Fibroblast of skin of back (primary cell): ENCODE data around the gene LILRB1.
"Not testable (repeated sequence)": the region's sequence is repeated elsewhere in the genome, so short reads cannot be mapped to it uniquely, and the experiment has no call there.

Source experiments
- DNase-seq: peaks from one replicate; pipeline ENCODE4 v3.0.0-alpha.2; 2013

LILRB1 gene

GRCh38 chr19:54662730-54663129 lies 32.4 kb downstream of the LILRB1 start, which contains the start of gene LILRB4:
Gene LILRB4, plus strand, starts transcription at chr19:54662985. Its CDS starts 49 bp downstream, at chr19:54663034.
- DNase-seq = no peak

- DNase-seq = no peak
Measured at GRCh38 chr19:54665530-54665929, 35.2 kb downstream of the LILRB1 start.

- DNase-seq = no peak
Measured at GRCh38 chr19:54667217-54667616, 36.9 kb downstream of the LILRB1 start.

- no peak for DNase-seq
Measured at GRCh38 chr19:54668353-54668752, 38.1 kb downstream of the LILRB1 start.

GRCh38 chr19:54670576-54671357 lies 40.5 kb downstream of the LILRB1 start:
- no peak for DNase-seq

GRCh38 chr19:54673222-54673621 lies 42.9 kb downstream of the LILRB1 start:
- DNase-seq = no peak

- DNase-seq = no peak
Measured at GRCh38 chr19:54674021-54674617, 43.8 kb downstream of the LILRB1 start.

- DNase-seq = peak; percentile 29
Measured at GRCh38 chr19:54676210-54676834, 46.0 kb downstream of the LILRB1 start.

- DNase-seq = no peak
Measured at GRCh38 chr19:54677217-54677616, 46.9 kb downstream of the LILRB1 start.

GRCh38 chr19:54681596-54681995 lies 51.3 kb downstream of the LILRB1 start:
- DNase-seq = not testable (repeated sequence)

GRCh38 chr19:54682306-54682856 lies 52.1 kb downstream of the LILRB1 start:
- DNase-seq = no peak

- DNase-seq = no peak
Measured at GRCh38 chr19:54684527-54684926, 54.2 kb downstream of the LILRB1 start.
